Putamen (tissue), 1 donor: ENCODE results near the gene ACOT8.

ENCODE experiments used
- DNase-seq: peaks from one replicate; pipeline ENCODE4 v3.0.0-alpha.2; 2016; ENCODE audit warnings: low spot score

Gene ACOT8

GRCh38 chr20:45792317-45793118, 64.7 kb downstream of the ACOT8 start:
- no peak for DNase-seq
